Endothelial cell of umbilical vein (primary cell): Measurements from ENCODE around the gene COX18. TPM values are rescaled to one million over a fixed set of nuclear protein-coding genes. Genes with fewer than 3 reads are reported as not detected.

Source experiments
- BruUV-seq: library from RNA; stranded (reverse); fragments of 400-500 nt; replicated peaks from 2 replicates; lab custom pipeline; 2021; lab: Mats Ljungman, UMichigan
- CTCF ChIA-PET: fragments of 300-600, 350-600 bp; sonication (Branson Sonifier 250); formaldehyde crosslinking; loops from one replicate; lab custom pipeline; 2021; ENCODE audit warnings: antibody characterized with exemption, inconsistent platforms; lab: Charles Lee
- POLR2A ChIA-PET: fragments of 300-600, 350-600 bp; sonication (Branson Sonifier 250); formaldehyde crosslinking; loops from one replicate; lab custom pipeline; 2021; ENCODE audit warnings: antibody characterized with exemption, inconsistent platforms; lab: Charles Lee
- DNase-seq: peaks from one replicate; pipeline ENCODE4 v3.0.0-alpha.2; 2011; ENCODE audit warnings: low read depth, low spot score
- FAIRE-seq: peaks from 2 replicates; lab custom pipeline; 2011; peaks lifted over from hg19 to GRCh38; lab: Jason Lieb, UNC
- H2AFZ ChIP-seq: 2 replicates; pipeline ENCODE4 v1.6.0; 2012; ENCODE audit warnings: low read depth, low read length, control low read depth, inconsistent platforms
- H3K27ac ChIP-seq: 2 replicates; pipeline ENCODE4 v1.5.1; 2011; ENCODE audit warnings: low read depth, mild to moderate bottlenecking, control low read depth, low read length, moderate library complexity; ENCODE audit not compliant: insufficient read depth
- H3K27me3 ChIP-seq, 2 experiments: 2 replicates each; pipeline versions ENCODE4 v1.6.0 to v1.6.1; 2011; ENCODE audit warnings: low read length in 2 of 2, mixed read lengths in 1 of 2; ENCODE audit not compliant: control insufficient read depth in 2 of 2, insufficient read depth in 2 of 2
- H3K36me3 ChIP-seq, 2 experiments: 2 replicates in 1 of 2; 3 replicates in 1 of 2; pipeline ENCODE4 v1.5.1; 2011; ENCODE audit warnings: low read length in 2 of 2, mild to moderate bottlenecking in 1 of 2, moderate library complexity in 1 of 2; ENCODE audit not compliant: control insufficient read depth in 2 of 2, insufficient read depth in 2 of 2; ENCODE audit errors: extremely low read depth in 1 of 2
- H3K4me1 ChIP-seq: 3 replicates; pipeline ENCODE4 v1.5.1; 2011; ENCODE audit warnings: mild to moderate bottlenecking, low read length; ENCODE audit not compliant: control insufficient read depth, insufficient read depth; ENCODE audit errors: extremely low read depth
- H3K4me2 ChIP-seq: 2 replicates; pipeline ENCODE4 v1.6.1; 2011; ENCODE audit warnings: low read length, control low read depth, mixed read lengths; ENCODE audit not compliant: insufficient read depth
- H3K4me3 ChIP-seq, 3 experiments: fragments of 200-600 bp in 1 of 3; sonication (generic), shearing (Covaris generic) in 1 of 3; replicated peaks in 1 of 3; 2 replicates each; pipeline ENCODE4 v1.5.1; 2011 to 2016; ENCODE audit warnings: control low read depth in 3 of 3, low read length in 3 of 3, mild to moderate bottlenecking in 2 of 3, inconsistent platforms in 1 of 3, low read depth in 1 of 3, moderate library complexity in 1 of 3; ENCODE audit not compliant: insufficient read depth in 1 of 3
- H3K79me2 ChIP-seq: 2 replicates; pipeline ENCODE4 v1.6.0; 2012; ENCODE audit warnings: low read length, inconsistent platforms; ENCODE audit not compliant: control insufficient read depth, insufficient read depth
- H3K9ac ChIP-seq: replicated peaks from 2 replicates; pipeline ENCODE3; 2011; ENCODE audit warnings: low read length, control low read depth; ENCODE audit not compliant: insufficient read depth; ENCODE audit errors: extremely low read depth
- H3K9me1 ChIP-seq: replicated peaks from 3 replicates; pipeline ENCODE4 v1.6.0; 2011; ENCODE audit warnings: mild to moderate bottlenecking, low read length; ENCODE audit not compliant: control insufficient read depth, insufficient read depth; ENCODE audit errors: extremely low read depth
- H3K9me3 ChIP-seq: replicated peaks from 2 replicates; pipeline ENCODE4 v1.5.1; 2012; ENCODE audit warnings: low read length, inconsistent platforms; ENCODE audit not compliant: control insufficient read depth, insufficient read depth
- H4K20me1 ChIP-seq: replicated peaks from 2 replicates; pipeline ENCODE3; 2011; ENCODE audit warnings: mild to moderate bottlenecking, low read length; ENCODE audit not compliant: control insufficient read depth, insufficient read depth; ENCODE audit errors: extremely low read depth
- CTCF ChIP-seq, 2 donors: IDR thresholded peaks; 1 replicate in 1 of 2; 2 replicates in 1 of 2; pipeline ENCODE4 v1.5.1; 2011; ENCODE audit warnings: low read length in 2 of 2, mild to moderate bottlenecking in 2 of 2, moderate library complexity in 2 of 2, control low read depth in 1 of 2, inconsistent platforms in 1 of 2, low read depth in 1 of 2; ENCODE audit not compliant: insufficient read depth in 1 of 2; ENCODE audit errors: extremely low read depth in 1 of 2
- EZH2 ChIP-seq: IDR thresholded peaks from 2 replicates; pipeline ENCODE4 v1.6.1; 2012; ENCODE audit warnings: borderline replicate concordance, low read depth, mild to moderate bottlenecking, moderate library complexity, low read length, inconsistent platforms; ENCODE audit not compliant: severe bottlenecking
- FOS ChIP-seq: IDR thresholded peaks from 2 replicates; pipeline ENCODE4 v1.6.1; 2011; ENCODE audit warnings: mild to moderate bottlenecking, low read length, moderate library complexity, borderline replicate concordance; ENCODE audit not compliant: insufficient read depth
- GATA2 ChIP-seq: IDR thresholded peaks from 2 replicates; pipeline ENCODE4 v1.7.0; 2011; ENCODE audit warnings: low read depth, mild to moderate bottlenecking, moderate library complexity, mixed read lengths, low read length; ENCODE audit not compliant: insufficient read length, insufficient read depth
- JUN ChIP-seq: IDR thresholded peaks from 2 replicates; pipeline ENCODE4 v1.6.1; 2011; ENCODE audit warnings: borderline replicate concordance, low read depth; ENCODE audit not compliant: insufficient read length, insufficient read depth
- MAX ChIP-seq: IDR thresholded peaks from 2 replicates; pipeline ENCODE4 v1.6.1; 2011; ENCODE audit not compliant: insufficient read depth, insufficient read length
- MYC ChIP-seq: IDR thresholded peaks from one replicate; pipeline ENCODE4 v1.6.1; 2011; ENCODE audit warnings: mild to moderate bottlenecking, low read depth, low read length
- POLR2A ChIP-seq: IDR thresholded peaks from 2 replicates; pipeline ENCODE4 v1.6.1; 2012; ENCODE audit warnings: low read depth, mild to moderate bottlenecking, control low read depth, low read length
- POLR2AphosphoS5 ChIP-seq: IDR thresholded peaks from 2 replicates; pipeline ENCODE4 v1.6.1; 2012; ENCODE audit warnings: low read depth, mild to moderate bottlenecking, control low read depth, low read length, moderate library complexity; ENCODE audit not compliant: insufficient read depth
- dilution Hi-C: fragments of 300-500 bp; cut with MboI; formaldehyde crosslinking; loops from one replicate; pipeline ENCODE4 v1.15.0; 2019; ENCODE audit warnings: low sequenced_read_pairs; ENCODE audit not compliant: extremely low pct_ligation_motif_present
- intact Hi-C: fragments of 100-400 bp; cut with micrococcal nuclease; formaldehyde crosslinking; loops from one replicate; pipeline ENCODE4 v1.10.0; 2022
- polyA plus RNA-seq, 4 experiments: library from polyadenylated mRNA; depleted of rRNA in 3 of 4; stranded (reverse) in 3 of 4; unstranded in 1 of 4; fragments of >200 nt; gene quantifications; 2 replicates each; pipeline versions ENCODE4 v1.2.1 to v1.2.3, GENCODE V29; 2011 to 2012; ENCODE audit warnings: missing spikeins in 1 of 4
- total RNA-seq: library from RNA; stranded (reverse); gene quantifications from 2 replicates; pipeline ENCODE4 v1.2.3, GENCODE V29; 2021

COX18 gene
- total and polyA plus RNA-seq, 2 donors (not counting 3 experiments of a cell fraction or from before 2014, with no cell fraction given): 11.7 to 13.0 TPM

- no peaks in the 10 kb centered on the region for H3K9me1 ChIP-seq
- H4K20me1 ChIP-seq: no peaks in the 10 kb centered on the region
- no peaks in the 10 kb centered on the region for H3K79me2 ChIP-seq
- H3K4me3 ChIP-seq: no peak overlapping the region
- CTCF ChIA-PET: interaction anchor here (1.4 kb wide), 1 partner anchor 16 kb away, joined by 4 read pairs; no protein-coding TSS in a partner anchor
- H3K9me3 ChIP-seq: no peaks in the 10 kb centered on the region
- no peak for FAIRE-seq
- no peaks in the 10 kb centered on the region for H3K27me3 ChIP-seq
- no TSS peak for BruUV-seq
- no peak overlapping the region for H2AFZ ChIP-seq
- no peak overlapping the region for H3K4me2 ChIP-seq
- no peak overlapping the region for H3K9ac ChIP-seq
- intact Hi-C loops: no loop called here
- H3K4me1 ChIP-seq: no peaks in the 10 kb centered on the region
- dilution Hi-C loops: no loop called here
- no peak for DNase-seq
- no peak overlapping the region for H3K27ac ChIP-seq
- TF ChIP-seq MYC: no peak
- no peak for TF ChIP-seq CTCF (IDR thresholded peaks at IDR 0.05; ENCODE audit: extremely low read depth in 1 of 2, insufficient read depth in 1 of 2, low read depth in 1 of 2, low read length in 2 of 2)
- TF ChIP-seq EZH2: no peak
- TF ChIP-seq JUN: no peak
- peaks cover 0 to 21% of the 10 kb centered on the region in 2 experiments for H3K36me3 ChIP-seq
- POLR2A ChIA-PET: no interaction called here
Observed at GRCh38 chr4:73109493-73109892, 40.0 kb upstream of the COX18 start.

- Histone ChIP-seq H3K79me2 (no peaks in the 10 kb centered on the region), H3K9me3 (no peaks in the 10 kb centered on the region), H3K27me3 (no peaks in the 10 kb centered on the region), H3K9me1 (no peaks in the 10 kb centered on the region), H3K9ac (no peak overlapping the region), H3K4me3 (no peak overlapping the region), H3K36me3 (peaks cover 2 to 11% of the 10 kb centered on the region in 2 experiments), H4K20me1 (no peaks in the 10 kb centered on the region), H2AFZ (no peak overlapping the region), H3K4me1 (no peaks in the 10 kb centered on the region), H3K4me2 (no peak overlapping the region), H3K27ac (no peak overlapping the region)
- ChIA-PET CTCF (interaction anchor here (0.5 to 0.6 kb wide), 2 partner anchors 40 to 549 kb away, joined by 3 to 4 read pairs; no protein-coding TSS in a partner anchor), POLR2A (interaction anchor here (0.6 kb wide), 1 partner anchor 25 kb away, joined by 3 read pairs; no protein-coding TSS in a partner anchor)
- dilution Hi-C loops (no loop called here), intact Hi-C loops (no loop called here)
- no peak for FAIRE-seq
- BruUV-seq: no TSS peak
- no peak for TF ChIP-seq MAX
- no peak for TF ChIP-seq JUN
- no peak for TF ChIP-seq EZH2
- no peak for TF ChIP-seq POLR2AphosphoS5
- TF ChIP-seq GATA2: no peak
- no peak for TF ChIP-seq CTCF (IDR thresholded peaks at IDR 0.05; ENCODE audit: extremely low read depth in 1 of 2, insufficient read depth in 1 of 2, low read depth in 1 of 2, low read length in 2 of 2)
- TF ChIP-seq FOS: no peak
- no peak for TF ChIP-seq MYC
- no peak for TF ChIP-seq POLR2A
- DNase-seq: no peak
Observed at GRCh38 chr4:73104695-73105094, 35.2 kb upstream of the COX18 start.
